Eye (tissue), 1 donor: ENCODE results near the gene SPZ1.
"Not testable (repeated sequence)": the region's sequence is repeated elsewhere in the genome, so short reads cannot be mapped to it uniquely, and the experiment has no call there.

Experiments
- DNase-seq: peaks from one replicate; pipeline ENCODE4 v3.0.0-alpha.2; 2015

Gene SPZ1, protein sequence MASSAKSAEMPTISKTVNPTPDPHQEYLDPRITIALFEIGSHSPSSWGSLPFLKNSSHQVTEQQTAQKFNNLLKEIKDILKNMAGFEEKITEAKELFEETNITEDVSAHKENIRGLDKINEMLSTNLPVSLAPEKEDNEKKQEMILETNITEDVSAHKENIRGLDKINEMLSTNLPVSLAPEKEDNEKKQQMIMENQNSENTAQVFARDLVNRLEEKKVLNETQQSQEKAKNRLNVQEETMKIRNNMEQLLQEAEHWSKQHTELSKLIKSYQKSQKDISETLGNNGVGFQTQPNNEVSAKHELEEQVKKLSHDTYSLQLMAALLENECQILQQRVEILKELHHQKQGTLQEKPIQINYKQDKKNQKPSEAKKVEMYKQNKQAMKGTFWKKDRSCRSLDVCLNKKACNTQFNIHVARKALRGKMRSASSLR

DNA sequence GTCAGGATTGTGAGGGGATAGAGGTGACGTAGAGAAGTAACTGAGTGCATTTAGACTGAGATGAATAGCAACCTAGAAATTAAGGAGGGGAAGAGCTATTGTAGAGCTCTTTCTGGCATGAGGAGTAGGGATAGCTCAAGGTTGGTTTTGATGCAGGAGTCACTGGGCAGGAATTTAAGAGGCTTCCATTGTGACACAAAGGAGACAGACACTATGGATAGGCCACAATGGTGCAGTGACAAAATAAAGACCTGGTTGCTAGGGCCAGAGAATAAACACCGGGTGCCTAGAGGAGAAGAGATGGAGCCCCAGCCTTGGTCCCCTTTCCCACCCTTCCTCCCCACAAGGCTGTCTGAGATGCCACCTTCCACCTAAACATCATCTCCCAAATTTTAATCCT, at the start of gene SPZ1:
TSS of gene SPZ1 (plus strand) at position 301 of the 400 bp plus-strand sequence. CDS start 214 bp downstream, outside the sequence.
- DNase-seq = no peak

DNA sequence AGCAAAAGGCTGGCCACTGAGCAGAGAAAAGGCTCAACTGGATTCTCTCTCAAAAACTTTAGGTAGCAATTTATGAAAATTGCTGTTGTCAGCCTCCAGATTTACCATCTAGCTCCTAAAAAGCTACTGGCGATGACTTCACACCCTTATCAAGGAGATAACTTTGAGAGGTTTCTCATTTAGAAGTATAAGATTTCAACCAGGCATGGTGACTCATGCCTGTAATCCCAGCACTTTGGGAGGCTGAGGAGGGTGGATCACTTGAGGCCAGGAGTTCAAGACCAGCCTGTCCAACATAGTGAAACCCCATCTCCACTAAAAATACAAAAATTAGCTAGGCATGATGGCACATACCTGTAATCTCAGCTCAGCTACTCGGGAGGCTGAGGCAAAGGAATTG, 49.3 kb upstream of the SPZ1 start:
- DNase-seq = not testable (repeated sequence)

DNA sequence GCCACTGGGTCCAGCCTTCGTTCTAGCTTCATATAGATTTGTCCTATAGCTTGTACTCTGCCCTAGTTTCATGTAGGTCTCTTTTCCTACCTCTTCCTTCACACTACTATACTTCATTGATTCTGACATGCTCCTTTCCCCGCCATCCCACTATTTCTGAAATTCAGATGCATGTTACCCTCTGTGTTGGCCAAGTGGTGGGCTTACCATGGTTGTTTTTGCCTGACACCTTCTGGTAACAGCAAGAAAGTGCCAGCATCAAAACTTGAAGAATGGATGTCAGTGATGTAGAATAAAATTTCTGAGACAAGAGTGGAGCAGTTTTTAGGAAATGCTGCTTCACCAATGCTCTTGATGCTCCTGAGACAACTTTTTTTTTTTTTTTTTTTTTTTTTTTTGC, 44.5 kb upstream of the SPZ1 start:
- peak; percentile 52 for DNase-seq

DNA sequence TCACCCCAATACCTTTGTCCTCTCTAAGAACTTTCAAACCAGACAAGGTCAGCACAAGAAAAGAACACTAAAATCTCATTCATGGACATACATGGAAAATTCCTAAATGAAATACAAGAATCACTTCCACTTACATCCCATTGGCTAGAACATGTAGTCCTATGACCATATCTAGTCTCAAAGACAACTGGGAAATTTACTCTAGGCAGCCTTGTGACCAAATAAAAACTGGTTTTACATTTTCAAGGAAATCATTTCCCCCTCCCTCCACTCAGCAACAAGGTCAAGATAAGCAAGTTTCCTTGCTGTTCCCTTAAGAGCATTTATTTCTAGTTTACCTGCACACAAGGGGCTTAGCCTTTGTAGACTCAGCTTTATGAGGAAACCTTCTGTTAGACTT, 43.6 kb upstream of the SPZ1 start:
- no peak for DNase-seq

DNA sequence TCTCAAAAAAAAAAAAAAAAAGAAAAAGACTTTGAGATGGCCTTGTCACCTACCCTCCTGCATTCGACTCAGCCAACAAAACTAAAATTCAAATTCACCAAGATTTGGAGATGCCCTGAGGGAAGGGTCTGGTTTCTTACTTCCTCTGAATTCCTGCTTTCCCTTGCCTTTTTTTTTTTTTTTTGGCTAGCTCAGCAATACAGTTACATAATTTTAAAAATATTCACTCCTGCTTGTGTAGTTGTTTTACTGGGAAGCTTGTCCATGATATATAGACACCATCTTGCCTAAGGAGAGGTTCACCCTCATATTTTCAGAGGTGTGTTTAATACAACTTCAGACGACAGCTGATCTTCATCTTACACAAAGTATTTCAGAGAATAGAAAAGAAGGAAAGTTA, 42.6 kb upstream of the SPZ1 start:
- peak; percentile 21 for DNase-seq

DNA sequence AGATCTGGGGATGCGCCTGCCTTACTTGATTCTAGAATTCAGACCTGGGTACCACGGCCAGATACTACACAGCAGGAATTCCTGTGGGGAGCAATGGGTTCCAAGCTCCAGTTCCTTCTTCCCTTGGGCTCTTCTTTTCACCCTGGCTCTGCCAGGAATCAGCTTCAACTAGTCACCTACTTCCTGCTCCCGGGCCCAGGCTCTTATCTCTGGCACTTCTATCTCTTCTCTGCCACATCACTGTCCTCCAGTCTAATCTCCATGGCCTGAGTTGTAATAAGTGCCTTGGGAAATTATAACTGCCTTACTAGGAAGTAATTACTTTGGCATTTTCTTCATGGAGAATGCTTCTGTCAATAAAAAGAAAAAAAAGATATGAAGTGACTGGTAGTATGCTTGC, 37.7 kb upstream of the SPZ1 start:
- DNase-seq = no peak

DNA sequence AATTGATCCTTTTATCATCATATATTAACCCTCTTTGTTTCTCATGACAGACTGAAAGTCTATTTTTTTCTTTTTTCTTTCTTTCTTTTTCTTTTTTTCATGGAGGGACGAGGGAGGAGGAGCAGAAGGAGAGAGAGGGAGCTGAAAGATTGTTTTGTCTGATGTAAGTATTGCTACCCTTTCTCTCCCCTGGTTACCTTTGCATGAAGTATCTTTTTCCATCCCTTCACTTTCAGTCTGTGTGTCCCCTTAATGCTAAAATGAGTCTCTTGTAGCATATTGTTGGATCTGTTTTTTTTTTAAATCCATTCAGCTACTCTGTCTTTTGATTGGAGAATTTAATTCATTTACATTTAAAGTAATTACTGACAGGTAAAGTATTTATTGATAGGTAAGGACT, 36.4 kb upstream of the SPZ1 start:
- no peak for DNase-seq

DNA sequence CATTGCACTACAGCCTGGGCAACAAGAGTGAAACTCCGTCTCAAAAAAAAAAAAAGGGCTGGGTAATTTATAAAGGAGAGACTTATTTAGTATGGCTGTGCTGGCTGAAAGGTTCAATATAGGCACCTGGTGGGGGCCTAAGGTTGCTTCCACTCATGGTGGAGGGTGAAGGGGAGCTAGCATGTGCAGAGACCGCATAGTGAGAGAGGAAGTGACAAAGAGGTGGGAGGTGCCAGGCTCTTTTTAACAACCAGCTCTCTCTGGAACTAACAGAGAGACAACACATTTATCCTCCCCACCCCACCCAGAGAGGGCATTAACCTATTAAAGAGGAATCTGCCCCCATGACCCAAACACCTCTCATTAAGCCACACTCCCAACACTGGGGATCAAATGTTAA, 35.1 kb upstream of the SPZ1 start:
- no peak for DNase-seq

DNA sequence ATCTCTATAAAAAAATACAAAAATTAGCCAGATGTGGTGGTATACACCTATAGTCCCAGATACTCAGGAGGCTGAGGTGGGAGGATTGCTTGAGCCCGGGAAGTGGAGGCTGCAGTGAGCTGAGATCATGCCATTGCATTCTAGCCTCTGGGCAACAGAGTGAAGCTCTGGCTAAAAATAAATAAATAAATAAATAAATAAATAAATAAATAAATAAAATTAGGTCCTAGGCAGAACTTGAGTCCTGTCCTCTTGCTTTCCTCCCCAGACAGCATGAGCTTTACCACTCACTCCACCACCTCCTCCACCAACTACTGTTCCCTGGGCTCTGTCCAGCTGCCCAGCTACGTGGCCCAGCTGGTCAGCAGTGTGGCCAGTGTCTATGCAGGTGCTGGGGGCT, 31.6 kb upstream of the SPZ1 start:
- DNase-seq = no peak

DNA sequence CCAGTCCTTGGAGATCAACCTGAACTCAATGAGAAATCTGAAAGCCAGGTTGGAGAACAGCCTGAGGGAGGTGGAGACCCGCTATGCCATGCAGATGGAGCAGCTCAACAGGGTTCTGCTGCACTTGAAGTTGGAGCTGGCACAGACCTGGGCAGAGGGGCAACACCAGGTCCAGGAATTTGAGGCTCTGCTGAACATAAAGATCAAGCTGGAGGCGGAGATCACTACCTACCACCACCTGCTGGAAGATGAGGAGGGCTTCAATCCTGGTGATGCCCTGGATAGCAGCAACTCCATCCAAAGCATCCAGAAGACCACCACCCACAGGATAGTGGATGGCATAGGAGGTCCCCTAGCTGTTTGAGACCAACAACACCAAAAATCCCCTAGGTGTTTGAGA, 30.5 kb upstream of the SPZ1 start:
- no peak for DNase-seq

DNA sequence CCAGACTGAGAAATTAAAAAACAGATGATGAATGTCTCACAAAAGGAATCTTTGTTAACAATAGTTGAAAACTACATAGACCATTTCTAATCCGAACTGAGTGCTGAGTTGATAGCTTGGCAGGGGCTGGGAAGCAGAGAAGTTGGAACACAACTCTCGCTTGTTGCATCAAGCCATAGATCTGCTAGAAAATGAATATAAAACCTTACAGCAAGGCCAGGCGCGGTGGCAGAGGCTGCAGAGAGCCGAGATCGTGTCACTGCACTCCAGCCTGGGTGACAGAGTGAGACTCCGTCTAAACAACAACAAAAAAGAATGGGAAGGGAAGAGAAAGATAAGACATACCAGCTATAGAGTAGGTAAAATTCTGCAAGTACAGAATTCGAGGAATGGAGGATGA, 28.0 kb upstream of the SPZ1 start:
- no peak for DNase-seq

DNA sequence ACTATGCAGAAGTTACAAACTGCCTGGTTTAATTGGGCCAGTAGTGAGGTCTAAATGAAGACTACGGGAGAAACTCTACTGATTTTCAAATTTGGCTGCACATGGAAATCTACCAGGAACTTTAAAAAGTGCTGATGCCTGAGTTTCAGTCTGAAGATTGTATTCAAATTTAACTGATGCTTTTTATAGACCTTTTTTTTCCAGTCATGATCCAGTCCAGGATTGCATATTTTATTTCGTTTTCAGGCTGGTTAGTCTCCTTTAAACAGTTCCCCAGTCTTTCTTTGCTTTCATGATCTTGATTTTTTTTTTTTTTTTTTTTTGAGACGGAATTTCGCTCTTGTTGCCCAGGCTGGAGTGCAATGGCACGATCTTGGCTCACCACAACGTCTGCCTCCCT, 23.7 kb upstream of the SPZ1 start:
- no peak for DNase-seq

DNA sequence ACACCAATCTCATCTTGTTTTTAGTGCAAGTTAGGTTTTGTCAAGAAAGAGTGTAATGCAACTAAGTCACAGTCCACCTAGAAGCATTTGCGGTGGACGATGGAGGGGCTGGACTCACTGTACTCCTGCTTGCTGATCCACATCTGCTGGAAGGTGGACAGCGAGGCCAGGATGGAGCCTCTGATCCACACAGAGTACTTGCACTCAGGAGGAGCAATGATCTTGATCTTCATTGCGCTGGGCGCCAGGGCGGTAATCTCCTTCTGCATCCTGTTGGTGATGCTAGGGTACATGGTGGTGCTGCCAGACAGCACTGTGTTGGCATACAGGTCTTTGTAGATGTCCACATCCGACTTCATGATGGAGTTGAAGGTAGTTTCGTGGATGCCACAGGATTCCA, 20.2 kb upstream of the SPZ1 start:
- DNase-seq = no peak

DNA sequence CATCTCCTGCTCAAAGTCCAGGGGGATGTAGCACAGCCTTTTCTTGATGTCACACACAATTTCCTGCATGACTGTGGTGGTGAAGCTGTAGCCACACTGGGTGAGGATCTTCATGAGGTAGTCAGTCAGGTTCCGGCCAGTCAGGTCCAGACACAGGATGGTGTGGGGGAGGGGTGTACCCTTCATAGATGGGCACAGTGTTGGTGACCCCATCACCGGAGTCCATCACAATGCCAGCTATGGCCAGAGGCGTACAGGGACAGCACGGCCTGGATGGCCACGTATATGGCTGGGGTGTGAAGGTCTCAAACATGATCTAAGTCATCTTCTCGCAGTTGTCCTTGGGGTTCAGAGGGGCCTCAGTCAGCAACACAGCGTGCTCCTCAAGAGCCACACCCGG, 19.7 kb upstream of the SPZ1 start:
- no peak for DNase-seq

DNA sequence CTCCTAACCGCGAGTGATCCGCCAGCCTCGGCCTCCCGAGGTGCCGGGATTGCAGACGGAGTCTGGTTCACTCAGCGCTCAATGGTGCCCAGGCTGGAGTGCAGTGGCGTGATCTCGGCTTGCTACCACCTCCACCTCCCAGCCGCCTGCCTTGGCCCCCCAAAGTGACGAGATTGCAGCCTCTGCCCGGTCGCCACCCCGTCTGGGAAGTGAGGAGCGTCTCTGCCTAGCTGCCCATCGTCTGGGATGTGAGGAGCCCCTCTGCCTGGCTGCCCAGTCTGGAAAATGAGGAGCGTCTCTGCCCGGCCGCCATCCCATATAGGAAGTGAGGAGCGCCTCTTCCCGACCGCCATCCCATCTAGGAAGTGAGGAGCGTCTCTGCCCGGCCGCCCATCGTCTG, 19.0 kb upstream of the SPZ1 start:
- not testable (repeated sequence) for DNase-seq

DNA sequence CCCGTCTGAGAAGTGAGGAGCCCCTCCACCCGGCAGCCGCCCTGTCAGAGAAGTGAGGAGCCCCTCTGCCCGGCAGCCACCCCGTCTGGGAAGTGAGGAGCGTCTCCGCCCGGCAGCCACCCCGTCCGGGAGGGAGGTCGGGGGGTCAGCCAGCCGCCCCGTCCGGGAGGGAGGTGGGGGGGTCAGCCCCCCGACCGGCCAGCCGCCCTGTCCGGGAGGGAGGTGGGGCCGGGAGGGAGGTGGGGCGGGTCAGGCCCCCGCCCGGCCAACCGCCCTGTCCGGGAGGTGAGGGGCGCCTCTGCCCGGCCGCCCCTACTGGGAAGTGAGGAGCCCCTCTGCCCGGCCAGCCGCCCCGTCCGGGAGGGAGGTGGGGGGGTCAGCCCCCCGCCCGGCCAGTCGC, 18.5 kb upstream of the SPZ1 start:
- not testable (repeated sequence) for DNase-seq

DNA sequence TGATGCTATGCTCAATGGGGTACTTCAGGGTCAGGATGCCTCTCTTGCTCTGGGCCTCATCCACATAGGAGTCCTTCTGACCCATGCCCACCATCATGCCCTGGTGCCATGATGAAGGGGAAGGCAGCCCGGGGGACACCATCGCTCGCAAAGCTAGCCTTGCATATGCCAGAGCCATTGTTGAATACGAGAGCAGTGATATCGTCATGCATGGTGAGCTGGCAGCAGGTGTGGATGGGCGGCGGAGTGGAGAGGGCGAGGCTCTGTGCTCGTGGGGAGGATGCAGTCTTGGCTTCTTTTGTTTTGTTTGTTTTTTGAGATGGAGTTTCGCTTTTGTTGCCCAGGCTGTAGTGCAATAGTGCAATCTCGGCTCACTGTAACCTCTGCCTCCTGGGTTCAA, 17.2 kb upstream of the SPZ1 start:
- DNase-seq = no peak

DNA sequence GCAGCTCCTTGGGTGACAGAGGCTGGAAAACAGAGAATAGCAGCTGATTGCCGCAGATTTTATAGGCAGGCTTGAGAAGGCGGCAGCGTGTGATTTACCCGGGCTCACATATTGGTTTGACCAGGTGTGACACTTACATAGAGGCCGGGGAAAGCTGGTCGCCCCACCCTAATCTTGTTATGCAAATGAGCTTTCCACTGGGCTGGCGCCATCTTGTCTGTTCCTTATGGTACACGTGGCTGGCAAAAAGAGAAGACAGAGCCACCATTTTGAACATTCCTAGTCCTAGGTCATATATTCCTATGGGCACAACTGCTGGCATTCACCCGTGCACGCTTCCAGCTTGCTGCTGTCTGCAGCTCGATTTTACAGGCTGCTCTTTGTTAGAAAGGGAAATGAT, 11.3 kb upstream of the SPZ1 start:
- no peak for DNase-seq

DNA sequence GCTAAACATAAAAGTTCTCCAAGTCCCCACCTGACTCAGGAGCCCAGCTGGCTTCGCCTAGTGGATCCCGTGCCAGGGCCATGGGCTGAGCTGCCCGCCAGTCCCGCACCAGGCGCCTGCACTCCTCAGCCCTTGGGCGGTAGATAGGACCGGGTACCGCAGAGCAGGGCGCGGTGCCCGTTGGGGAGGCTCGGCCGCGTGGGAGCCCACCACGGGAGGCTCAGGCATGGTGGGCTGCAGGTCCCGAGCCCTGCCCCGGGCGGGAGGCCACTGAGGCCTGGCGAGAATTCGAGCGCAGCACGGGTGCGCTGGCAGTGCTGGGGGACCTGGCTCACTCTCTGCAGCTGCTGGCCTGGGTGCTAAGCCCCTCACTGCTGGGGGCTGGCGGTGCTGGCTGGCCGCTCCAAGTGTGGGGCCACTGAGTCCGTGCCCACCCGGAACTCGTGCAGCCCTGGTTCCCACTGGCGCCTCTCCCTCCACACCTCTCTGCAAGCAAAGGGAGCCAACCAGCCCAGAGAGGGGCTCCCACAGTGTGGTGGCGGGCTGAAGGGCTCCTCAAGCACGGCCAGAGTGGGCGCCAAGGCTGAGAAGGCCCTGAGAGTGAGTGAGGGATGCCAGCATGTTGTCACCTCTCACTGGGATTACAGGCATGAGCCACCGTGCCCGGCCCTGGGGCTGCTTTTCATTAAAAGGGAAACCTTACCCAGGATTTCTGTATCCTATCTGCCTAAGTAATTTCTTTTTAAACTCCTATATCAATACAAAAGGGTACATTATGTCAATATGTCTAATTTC, 9.7 kb upstream of the SPZ1 start:
- DNase-seq = no peak

DNA sequence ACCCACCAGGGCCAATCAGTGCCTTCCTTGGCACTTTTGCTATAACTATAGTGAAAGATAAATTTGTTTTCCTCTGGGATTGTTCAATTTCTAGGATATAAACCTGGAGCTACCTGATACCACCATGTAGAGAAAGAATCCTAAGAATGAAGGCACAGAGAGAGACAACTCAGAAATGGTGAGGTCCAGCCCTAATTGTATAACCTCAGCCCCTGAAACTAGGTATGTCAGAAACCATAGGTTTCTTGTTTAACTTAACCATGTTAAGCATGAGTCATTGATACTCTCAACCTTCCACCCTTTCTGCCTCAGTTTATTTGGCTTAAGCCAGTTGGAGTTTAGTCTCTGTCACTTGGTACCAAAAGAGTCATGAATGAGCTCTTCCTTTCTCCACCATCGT, 4.6 kb upstream of the SPZ1 start:
- no peak for DNase-seq

DNA sequence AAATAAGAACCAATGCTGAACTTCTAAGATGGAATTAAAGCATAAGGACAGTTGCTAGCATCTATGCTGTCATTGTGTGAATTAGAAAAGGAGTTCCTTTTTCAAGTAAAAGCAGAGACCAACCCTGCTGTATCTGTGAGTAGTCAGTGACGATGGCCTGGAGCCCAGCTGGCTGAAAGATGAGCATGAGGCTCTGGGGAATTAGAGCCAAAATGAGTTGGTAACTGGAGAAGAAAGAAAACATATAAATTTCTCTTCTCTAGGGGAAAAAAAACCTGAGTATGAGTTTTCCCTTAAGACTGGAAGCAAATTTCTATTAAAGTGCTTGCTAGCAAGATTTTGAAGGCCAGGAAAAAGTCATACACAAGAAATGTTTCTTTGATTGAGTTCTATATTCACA, 1.6 kb upstream of the SPZ1 start:
- DNase-seq = peak; percentile 55

DNA sequence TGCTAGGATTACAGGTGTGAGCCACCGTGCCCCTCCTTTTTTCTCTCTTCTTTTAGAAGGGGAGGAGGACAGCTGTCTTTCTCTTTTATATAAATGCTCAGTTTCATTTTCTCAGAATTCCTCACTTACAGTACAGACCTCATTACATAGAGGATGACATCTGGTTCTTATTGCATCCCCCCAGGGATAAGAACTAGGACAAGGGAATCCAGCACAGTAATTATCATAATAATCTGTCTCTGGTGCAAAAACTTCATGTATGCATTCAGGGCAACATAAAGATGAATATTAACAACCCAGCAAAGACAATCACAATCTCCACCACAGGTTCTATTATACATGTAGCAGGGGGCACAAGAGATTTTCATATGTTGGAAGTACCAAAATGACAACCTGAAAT, 5.1 kb downstream of the SPZ1 start:
- DNase-seq = peak; percentile 16

DNA sequence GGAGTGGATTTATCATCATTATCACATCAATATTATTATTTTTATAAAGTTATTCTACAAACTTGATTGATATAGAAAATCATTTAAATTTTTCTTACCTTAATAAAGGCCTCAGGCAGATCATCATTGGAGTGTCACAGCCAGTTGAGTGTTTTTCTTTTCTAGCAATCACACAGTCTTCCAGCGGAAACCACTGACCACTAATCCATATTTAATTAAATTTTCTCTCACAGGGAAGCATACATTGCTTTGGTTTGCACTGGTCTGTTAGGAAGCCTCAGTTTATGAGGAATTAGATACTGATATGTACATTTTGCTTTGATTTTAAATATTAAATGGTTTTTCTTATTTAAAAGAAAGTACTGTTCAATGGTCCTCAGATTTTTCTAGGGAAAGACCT, 6.7 kb downstream of the SPZ1 start:
- no peak for DNase-seq

DNA sequence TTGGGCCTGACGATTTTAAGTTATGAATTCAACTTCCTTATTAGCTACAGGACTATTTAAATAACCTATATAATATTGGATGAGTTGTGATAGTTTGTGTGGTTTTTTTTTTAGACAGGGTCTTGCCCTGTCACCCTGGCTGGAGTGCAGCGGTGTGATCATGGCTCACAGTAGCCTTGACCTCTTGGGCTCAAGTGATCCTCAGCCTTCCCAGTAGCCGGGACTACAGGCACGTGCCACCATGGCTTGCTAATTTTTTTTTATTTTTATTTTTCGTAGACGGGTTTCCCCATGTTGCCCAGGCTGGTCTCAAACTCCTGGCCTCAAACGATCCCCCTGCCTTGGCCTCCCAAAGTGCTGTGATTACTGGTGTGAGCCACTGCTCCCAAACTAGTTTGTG, 17.6 kb downstream of the SPZ1 start:
- no peak for DNase-seq
